ENCODE results near the gene CCAR1.
"Not testable (repeated sequence)": the region's sequence is repeated elsewhere in the genome, so short reads cannot be mapped to it uniquely, and the experiment has no call there.

CCAR1 gene

GRCh38 chr10:68720793-68721672, at the start of gene CCAR1:
Gene CCAR1 (plus strand): TSS chr10:68721239. CDS start chr10:68722505, 1,266 bp downstream.
- FAIRE-seq (peak; percentile 82), DNase-seq (ENCODE audit: low spot score) (peak; percentile 99)

- DNase-seq (ENCODE audit: low spot score) (no peak), FAIRE-seq (no peak)
Measured at GRCh38 chr10:68684413-68684812, 36.6 kb upstream of the CCAR1 start.

GRCh38 chr10:68696018-68696417, 25.0 kb upstream of the CCAR1 start:
- FAIRE-seq (no peak), DNase-seq (ENCODE audit: low spot score) (no peak)

- DNase-seq (ENCODE audit: low spot score): no peak
- FAIRE-seq: no peak
Measured at GRCh38 chr10:68697106-68697505, 23.9 kb upstream of the CCAR1 start.

- DNase-seq (ENCODE audit: low spot score) (no peak), FAIRE-seq (no peak)
Measured at GRCh38 chr10:68700197-68700596, 20.8 kb upstream of the CCAR1 start.

GRCh38 chr10:68705548-68705947, 15.5 kb upstream of the CCAR1 start:
- FAIRE-seq (no peak), DNase-seq (ENCODE audit: low spot score) (no peak)

GRCh38 chr10:68708987-68709386, 12.1 kb upstream of the CCAR1 start:
- DNase-seq (ENCODE audit: low spot score); FAIRE-seq: not testable (repeated sequence)

- DNase-seq (ENCODE audit: low spot score); FAIRE-seq: not testable (repeated sequence)
Measured at GRCh38 chr10:68713065-68713464, 8.0 kb upstream of the CCAR1 start.

GRCh38 chr10:68717435-68717834, 3.6 kb upstream of the CCAR1 start:
- DNase-seq (ENCODE audit: low spot score): no peak
- no peak for FAIRE-seq

GRCh38 chr10:68721673-68722335, 765 bp downstream of the CCAR1 start:
- DNase-seq (ENCODE audit: low spot score): no peak
- FAIRE-seq: no peak

GRCh38 chr10:68725016-68725415, 4.0 kb downstream of the CCAR1 start:
- no peak for FAIRE-seq
- no peak for DNase-seq (ENCODE audit: low spot score)

GRCh38 chr10:68727146-68727545, 6.1 kb downstream of the CCAR1 start:
- no peak for FAIRE-seq

GRCh38 chr10:68732651-68733050, 11.6 kb downstream of the CCAR1 start:
- DNase-seq (ENCODE audit: low spot score) (no peak), FAIRE-seq (no peak)

More at GRCh38 chr10:68727146-68727545, 6.1 kb downstream of the CCAR1 start:
- no peak for DNase-seq (ENCODE audit: low spot score)

GRCh38 chr10:68734349-68734748, 13.3 kb downstream of the CCAR1 start:
- FAIRE-seq: no peak
- no peak for DNase-seq (ENCODE audit: low spot score)

GRCh38 chr10:68735119-68735518, 14.1 kb downstream of the CCAR1 start:
- DNase-seq (ENCODE audit: low spot score) (no peak), FAIRE-seq (no peak)

GRCh38 chr10:68735739-68736138, 14.7 kb downstream of the CCAR1 start:
- not testable (repeated sequence) for FAIRE-seq; DNase-seq (ENCODE audit: low spot score)

- not testable (repeated sequence) for FAIRE-seq; DNase-seq (ENCODE audit: low spot score)
Measured at GRCh38 chr10:68740676-68741075, 19.6 kb downstream of the CCAR1 start.

GRCh38 chr10:68742397-68742796, 21.4 kb downstream of the CCAR1 start:
- DNase-seq (ENCODE audit: low spot score) (no peak), FAIRE-seq (no peak)

GRCh38 chr10:68752711-68753350, 31.8 kb downstream of the CCAR1 start:
- no peak for FAIRE-seq
- no peak for DNase-seq (ENCODE audit: low spot score)

- DNase-seq (ENCODE audit: low spot score) (no peak), FAIRE-seq (no peak)
Measured at GRCh38 chr10:68756246-68756645, 35.2 kb downstream of the CCAR1 start.

GRCh38 chr10:68756766-68757165, 35.7 kb downstream of the CCAR1 start:
- FAIRE-seq: no peak
- DNase-seq (ENCODE audit: low spot score): no peak
